ENCODE measurements around the gene PTPRC.

DNA sequence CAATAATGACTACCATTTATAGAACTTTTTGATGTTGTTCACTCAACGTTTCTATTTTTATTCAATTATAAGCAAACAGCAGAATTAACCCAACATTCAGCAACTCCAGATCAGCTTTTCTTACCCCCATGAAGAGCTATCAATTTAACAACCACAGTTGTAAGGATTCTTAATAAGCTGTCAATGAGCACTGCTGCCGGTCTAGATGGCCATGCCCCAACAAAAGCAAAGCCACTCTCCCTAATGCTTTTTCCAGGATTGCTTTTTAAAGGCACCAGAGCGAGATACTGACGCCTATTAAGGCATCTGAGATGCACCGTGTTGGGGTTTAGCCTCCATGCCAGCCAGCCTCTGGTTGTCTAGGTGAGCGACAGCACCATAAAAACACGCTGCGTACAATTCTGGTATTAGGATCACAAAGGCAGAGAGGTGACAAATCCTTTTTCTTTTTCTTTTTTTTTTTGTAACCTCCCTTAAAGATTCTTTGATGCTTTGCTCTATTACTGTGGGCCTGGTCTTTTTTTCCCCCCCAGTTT, 39.5 kb downstream of the PTPRC start:
- TF ChIP-seq TARDBP (IDR thresholded peaks at IDR 0.05) (no peak), SP1 (IDR thresholded peaks at IDR 0.05) (no peak), FOXA1 (IDR thresholded peaks at IDR 0.05) (no peak), SUZ12 (IDR thresholded peaks at IDR 0.05) (no peak), ELF4 (IDR thresholded peaks at IDR 0.05) (no peak), BHLHE40 (IDR thresholded peaks at IDR 0.05; ENCODE audit: borderline replicate concordance) (no peak), NFRKB (IDR thresholded peaks at IDR 0.05) (no peak), FOXM1 (IDR thresholded peaks at IDR 0.05; ENCODE audit: borderline replicate concordance) (no peak)
- TF ChIP-seq, protein P1, sequence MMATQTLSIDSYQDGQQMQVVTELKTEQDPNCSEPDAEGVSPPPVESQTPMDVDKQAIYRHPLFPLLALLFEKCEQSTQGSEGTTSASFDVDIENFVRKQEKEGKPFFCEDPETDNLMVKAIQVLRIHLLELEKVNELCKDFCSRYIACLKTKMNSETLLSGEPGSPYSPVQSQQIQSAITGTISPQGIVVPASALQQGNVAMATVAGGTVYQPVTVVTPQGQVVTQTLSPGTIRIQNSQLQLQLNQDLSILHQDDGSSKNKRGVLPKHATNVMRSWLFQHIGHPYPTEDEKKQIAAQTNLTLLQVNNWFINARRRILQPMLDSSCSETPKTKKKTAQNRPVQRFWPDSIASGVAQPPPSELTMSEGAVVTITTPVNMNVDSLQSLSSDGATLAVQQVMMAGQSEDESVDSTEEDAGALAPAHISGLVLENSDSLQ (IDR thresholded peaks at IDR 0.05), result no peak

All from HEK293T (cell line).